ENCODE data around the gene HBQ1. TPM values are rescaled to one million over a fixed set of nuclear protein-coding genes. Genes with fewer than 3 reads are reported as not detected.

HBQ1 gene
- total RNA-seq, 1 experiment from 2014 or later: 3.5 TPM

GRCh38 chr16:165539-166374 is 14.5 kb upstream of the HBQ1 start, which contains the start of gene HBM:
Gene HBM, plus strand, starts transcription at chr16:165978. Its CDS starts 20 bp downstream, at chr16:165998.
- peaks cover 0 to 1% of the 10 kb centered on the region in 2 experiments; a peak in 1 of 5 replicates for H3K9me3 Mint-ChIP-seq
- H3K23me2 ChIP-seq (ENCODE audit: insufficient read length, low read depth, low read length, poor library complexity, severe bottlenecking): peaks cover 8% of the 10 kb centered on the region
- H3K23ac ChIP-seq (ENCODE audit: insufficient read length, low read depth, low read length): no peak within 1 kb of the TSS
- H4K20me1 ChIP-seq (ENCODE audit: control insufficient read depth, insufficient read depth, insufficient read length): no peaks in the 10 kb centered on the region
- no peaks in the 10 kb centered on the region for H3K36me3 Mint-ChIP-seq (ENCODE audit: insufficient read depth in 1 of 3, low read depth in 3 of 3)
- peaks cover 79% of the 10 kb centered on the region for H3K27me3 Mint-ChIP-seq (ENCODE audit: low read depth)
- no peaks in the 10 kb centered on the region for H3K79me1 ChIP-seq (ENCODE audit: insufficient read depth, low read depth, low read length, poor library complexity, severe bottlenecking)
- no peak within 1 kb of the TSS for H3K18ac ChIP-seq (ENCODE audit: insufficient read length, low read depth, low read length)
- peak within 1 kb of the TSS; percentile 33 for H3K4me2 ChIP-seq (ENCODE audit: insufficient read depth, insufficient read length, low read length)
- no peak within 1 kb of the TSS for H2BK12ac ChIP-seq (ENCODE audit: insufficient read length, low read depth, low read length)
- peaks cover 26 to 30% of the 10 kb centered on the region in 2 experiments for H3K4me1 Mint-ChIP-seq
- no peak for DNase-seq
- H3K79me2 ChIP-seq (ENCODE audit: insufficient read depth, low read length): no peaks in the 10 kb centered on the region
- H3K4me1 ChIP-seq (ENCODE audit: insufficient read depth, low read length): no peaks in the 10 kb centered on the region; the same call in 1 of the 2 replicates
- H3T11ph ChIP-seq (ENCODE audit: low read length): no peak within 1 kb of the TSS
- H3K4me3 Mint-ChIP-seq: peak within 1 kb of the TSS; percentile 47 to 76
- no peak within 1 kb of the TSS for H4K91ac ChIP-seq (ENCODE audit: insufficient read length, low read depth, low read length)
- no peak within 1 kb of the TSS for H4K8ac ChIP-seq (replicated peaks; ENCODE audit: insufficient read length, low read depth, low read length)
- no peak within 1 kb of the TSS for H3K27ac ChIP-seq (ENCODE audit: insufficient read length, low read depth, low read length)
- peaks cover 34% of the 10 kb centered on the region for H3K27me3 ChIP-seq (ENCODE audit: insufficient read depth, low read length)
- no peak within 1 kb of the TSS for H2AFZ ChIP-seq (ENCODE audit: low read length)
- H3K4ac ChIP-seq (ENCODE audit: low read depth, low read length): no peak within 1 kb of the TSS
- no peak for TF ChIP-seq CTCF (conservative IDR thresholded peaks at IDR 0.05)
- no peaks in the 10 kb centered on the region for H3K9me3 ChIP-seq (ENCODE audit: control insufficient read depth, low read depth, low read length)
- no peak within 1 kb of the TSS for H3K27ac Mint-ChIP-seq
- no peak within 1 kb of the TSS for H2AK5ac ChIP-seq (ENCODE audit: insufficient read length, low read length)
- H2BK120ac ChIP-seq (ENCODE audit: low read depth, low read length, poor library complexity, severe bottlenecking): no peak within 1 kb of the TSS
- no CpG with 5 or more reads among the region's 75 CpGs for WGBS (ENCODE audit: extremely low coverage, insufficient read length, low lambda C conversion rate)
- H2BK5ac ChIP-seq (ENCODE audit: insufficient read length, low read length): no peak within 1 kb of the TSS
- no peak within 1 kb of the TSS for H4K5ac ChIP-seq (ENCODE audit: insufficient read length, low read depth, low read length)
- no peak within 1 kb of the TSS for H3K14ac ChIP-seq (ENCODE audit: insufficient read depth, low read length)
- H3K56ac ChIP-seq (ENCODE audit: insufficient read length, low read depth, low read length): no peak within 1 kb of the TSS
- no peak within 1 kb of the TSS; the same call in 1 of the 2 replicates for H2BK15ac ChIP-seq (ENCODE audit: low read depth, low read length)
- no peak within 1 kb of the TSS for H3K9ac ChIP-seq (ENCODE audit: extremely low read depth, insufficient read length, low read length)
- H2BK20ac ChIP-seq (ENCODE audit: low read depth, low read length, poor library complexity, severe bottlenecking): no peak within 1 kb of the TSS
